Activated CD8-positive, alpha-beta memory T cell treated with anti-CD3 and anti-CD28 coated beads, Interleukin-2, amount 50 U/mL, for 4 hours (primary cell): ENCODE results near the gene GGN.
"Not testable (repeated sequence)": the region's sequence is repeated elsewhere in the genome, so short reads cannot be mapped to it uniquely, and the experiment has no call there.

Experiments used
- DNase-seq: peaks from one replicate; pipeline ENCODE4 v3.0.0-alpha.2; 2020

The GGN gene, protein sequence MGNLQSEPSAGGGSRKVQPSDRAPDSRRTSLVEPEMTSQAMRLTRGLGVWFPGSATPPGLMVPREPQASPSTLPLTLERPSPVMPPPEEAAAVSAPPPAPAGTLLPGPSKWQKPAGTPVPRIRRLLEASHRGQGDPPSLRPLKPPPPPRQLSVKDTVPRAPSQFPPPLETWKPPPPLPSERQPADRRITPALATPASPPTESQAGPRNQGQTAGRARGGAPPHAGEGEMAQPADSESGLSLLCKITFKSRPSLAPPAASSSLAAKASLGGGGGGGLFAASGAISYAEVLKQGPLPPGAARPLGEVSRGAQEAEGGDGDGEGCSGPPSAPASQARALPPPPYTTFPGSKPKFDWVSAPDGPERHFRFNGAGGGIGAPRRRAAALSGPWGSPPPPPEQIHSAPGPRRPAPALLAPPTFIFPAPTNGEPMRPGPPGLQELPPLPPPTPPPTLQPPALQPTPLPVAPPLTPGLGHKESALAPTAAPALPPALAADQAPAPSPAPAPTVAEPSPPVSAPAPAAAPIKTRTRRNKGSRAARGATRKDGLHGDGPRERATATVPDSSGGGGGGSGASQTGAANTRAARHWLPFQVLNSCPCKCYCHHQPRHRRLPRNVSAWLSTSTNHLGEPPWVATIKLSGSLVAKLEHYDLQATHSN

DNA sequence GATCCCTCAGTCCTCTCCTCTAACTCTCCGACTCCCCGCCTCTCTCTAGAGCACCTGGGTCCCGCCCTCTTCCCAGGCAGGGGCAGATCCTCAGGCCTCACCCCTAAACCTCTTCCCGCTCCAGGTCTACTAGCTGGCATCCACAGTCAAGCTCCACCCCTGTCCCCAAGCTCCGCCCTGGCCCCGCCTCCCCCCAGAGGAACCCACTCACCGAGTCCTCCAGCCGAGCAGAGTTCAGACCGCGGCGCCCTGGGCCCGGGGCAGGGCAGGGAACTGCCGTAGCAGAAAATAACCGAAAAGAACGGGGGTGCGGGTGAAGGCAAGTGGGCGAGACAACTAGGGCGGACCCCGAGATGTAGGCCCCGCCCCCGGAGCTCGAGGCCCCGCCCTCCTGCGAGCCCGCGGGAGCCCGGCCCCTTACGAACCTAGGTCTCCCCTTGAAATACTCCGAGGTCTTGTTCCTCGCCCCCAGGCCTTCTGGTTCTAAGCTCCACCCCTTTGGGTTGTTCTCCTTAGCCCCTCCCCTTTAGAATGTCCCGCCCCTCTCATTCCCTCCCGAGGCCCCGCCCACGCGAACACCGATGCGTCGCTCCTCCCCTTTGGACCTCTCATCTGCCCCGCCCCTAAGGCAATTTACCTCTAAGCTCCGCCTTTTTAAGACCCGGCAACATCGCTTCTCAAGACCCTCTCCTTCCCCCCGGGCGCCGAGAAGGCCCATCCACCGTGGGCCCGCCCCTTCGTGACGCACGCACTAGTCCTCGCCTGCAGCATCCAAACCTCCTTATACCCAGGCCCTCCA is at the start of gene GGN:
GGN (minus strand) TSS at position 485 of the 799 bp plus-strand sequence. CDS start 773 bp downstream, outside the sequence.
- DNase-seq = peak; percentile 72

DNA sequence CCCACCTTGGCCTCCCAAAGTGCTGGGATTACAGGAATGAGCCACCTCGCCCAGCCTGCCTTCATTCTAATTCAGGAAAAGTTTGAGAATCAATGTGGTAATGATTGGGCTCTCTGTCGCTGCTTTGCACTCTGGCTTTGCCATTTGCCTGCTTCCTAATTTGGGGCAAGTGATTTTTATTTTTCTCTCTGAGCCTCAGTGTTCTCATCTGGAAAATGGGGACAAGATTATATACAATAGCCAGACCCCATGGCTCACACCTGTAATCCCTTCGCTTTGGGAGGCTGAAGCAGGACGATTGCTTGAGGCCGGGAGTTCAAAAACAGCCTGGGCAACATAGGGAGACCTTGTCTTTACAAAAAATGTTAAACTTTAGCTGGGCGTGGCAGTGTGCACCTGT is 49.5 kb upstream of the GGN start:
- no peak for DNase-seq

DNA sequence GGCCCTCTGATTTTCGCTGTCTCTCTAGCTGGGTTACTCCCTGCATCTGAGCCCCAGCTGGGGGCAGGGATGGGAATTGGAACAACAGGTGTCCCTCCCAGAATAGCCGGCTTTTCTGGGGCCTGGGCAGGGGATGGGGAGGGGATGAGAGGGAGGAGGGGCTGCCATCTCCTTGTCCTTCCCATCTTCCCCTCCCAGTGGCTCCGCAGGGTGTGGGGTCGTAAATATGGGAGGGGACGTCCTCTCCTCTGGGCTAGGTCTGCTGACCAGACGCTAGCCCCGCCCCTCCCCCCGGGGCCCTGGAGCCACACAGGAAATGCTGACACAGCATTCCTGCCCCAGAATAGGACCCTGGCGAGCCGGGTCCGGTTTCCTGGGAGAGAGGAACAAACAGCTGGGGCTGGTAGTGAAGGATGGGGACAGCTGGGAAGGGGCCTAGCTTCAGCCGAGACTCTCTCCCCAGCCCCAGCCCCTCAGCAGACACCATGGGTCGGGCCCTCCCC is 46.8 kb upstream of the GGN start:
- no peak for DNase-seq

DNA sequence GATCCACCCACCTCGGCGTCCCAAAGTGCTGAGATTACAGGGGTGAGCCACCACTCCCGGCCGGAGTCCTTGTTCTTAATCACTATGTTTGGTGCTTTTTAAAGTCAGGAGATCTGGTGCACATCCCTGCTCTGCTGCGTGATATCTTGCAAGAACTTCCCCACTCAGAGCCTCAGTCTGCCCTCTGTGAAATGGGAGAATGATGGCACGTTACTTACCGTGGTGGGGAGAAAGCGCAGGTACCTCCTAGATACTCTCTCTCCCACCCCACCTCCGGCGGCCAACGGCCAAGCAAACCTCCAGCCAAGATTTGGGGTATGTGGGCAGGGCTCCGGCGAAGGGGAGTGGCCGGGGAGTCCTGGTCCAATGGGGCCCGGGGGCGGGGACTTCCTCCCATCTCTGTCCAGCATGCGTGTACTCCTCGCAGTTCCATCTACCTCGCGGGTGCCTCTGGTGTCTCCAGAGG is 45.5 kb upstream of the GGN start, which contains the start of gene RYR1:
RYR1 (plus strand) TSS at position 424 of the 466 bp plus-strand sequence. CDS start 139 bp downstream, outside the sequence.
- peak; percentile 37 for DNase-seq

DNA sequence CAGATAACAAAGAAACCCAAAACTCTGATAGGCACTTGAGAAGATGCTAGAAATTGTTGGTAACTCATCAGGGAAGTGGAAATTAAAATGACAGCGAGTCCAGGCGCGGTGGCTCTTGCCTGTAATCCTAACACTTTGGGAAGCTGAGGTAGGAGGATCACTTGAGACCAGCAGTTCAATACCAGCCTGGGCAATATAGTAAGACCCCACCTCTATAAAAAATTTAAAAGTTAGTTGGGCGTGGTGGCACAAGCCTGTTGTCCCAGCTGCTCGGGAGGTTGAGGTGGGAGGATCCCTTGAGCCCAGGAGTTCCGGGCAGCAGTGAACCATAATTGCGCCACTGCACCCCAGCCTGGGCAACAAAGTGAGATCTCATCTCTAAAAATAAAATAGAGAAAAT is 43.1 kb upstream of the GGN start:
- no peak for DNase-seq

DNA sequence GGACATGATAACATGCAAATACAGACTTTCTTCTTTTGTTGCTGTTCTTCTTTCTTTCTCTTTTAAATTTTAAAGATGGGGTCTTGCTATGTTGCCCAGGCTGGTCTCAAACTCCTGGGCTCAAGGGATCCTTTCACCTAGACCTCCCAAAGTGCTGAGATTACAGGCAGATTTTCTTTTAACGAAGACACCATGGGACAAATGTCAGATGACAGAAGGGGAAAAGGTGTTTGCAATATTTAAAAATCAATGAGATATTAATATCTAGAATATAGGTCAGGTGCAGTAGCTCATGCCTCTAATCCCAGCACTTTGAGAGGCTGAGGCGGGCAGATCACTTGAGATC is 42.0 kb upstream of the GGN start:
- DNase-seq = no peak

DNA sequence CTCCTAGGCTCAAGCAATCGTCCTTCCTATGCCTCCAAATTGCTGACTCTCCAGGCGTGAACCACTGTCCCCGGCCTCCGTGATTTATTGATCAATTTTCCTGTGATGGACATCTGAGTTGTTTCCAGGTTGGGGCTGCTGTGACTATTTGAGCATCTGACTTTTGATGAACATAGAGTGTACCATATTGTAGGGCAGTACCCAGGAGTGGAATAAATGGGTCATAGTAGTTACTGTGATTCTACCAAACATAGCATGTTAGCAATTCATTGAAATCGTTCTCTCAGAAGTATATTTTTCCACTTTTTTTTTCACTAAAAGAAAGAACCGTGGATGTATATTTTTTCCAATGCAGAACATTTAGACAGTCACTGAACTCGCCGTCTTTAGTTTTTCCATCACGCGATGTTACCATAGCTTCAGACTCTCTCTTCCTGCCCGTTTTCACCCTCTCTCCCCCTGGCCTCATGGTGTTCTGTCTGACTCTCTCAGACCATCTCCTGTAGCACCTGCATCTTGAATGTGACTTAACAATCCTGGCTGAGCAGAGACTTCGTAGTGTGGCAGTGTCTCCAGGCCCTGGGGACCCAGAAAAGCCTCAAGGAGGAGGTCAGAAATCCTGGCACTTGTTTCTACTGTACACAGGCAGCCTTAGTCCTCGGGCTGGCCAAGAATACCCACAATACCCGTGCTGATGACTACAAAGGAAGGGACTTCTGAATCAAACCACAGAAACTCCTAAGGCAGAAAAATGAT is 41.4 kb upstream of the GGN start:
- no peak for DNase-seq

DNA sequence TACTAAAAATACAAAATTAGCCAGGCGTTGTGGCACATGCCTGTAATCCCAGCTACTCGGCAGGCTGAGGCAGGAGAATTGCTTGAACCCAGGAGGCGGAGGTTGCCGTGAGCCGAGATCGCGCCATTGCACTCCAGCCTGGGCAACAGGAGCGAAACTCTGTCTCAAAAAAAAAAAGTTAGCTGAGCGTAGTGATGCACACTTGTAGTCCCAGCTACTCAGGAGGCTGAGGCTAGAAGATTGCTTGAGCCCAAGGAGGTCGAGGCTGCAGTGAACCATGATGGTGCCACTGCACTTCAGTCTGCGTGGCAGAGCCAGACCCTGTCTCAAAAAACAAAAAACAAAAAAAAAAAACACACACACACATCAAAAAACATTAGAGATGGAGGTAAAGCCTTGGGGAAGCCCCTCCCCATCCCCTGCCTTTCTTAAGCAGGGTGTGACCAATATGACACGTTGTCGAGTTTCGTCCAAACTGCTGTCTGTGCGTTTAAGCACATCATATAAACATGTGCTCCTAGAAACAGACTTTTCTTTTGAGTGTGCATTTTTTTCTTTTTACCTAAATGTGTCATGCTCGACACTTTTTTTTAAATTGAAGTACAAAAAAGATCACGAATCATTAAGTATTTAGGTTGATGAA is 39.3 kb upstream of the GGN start:
- DNase-seq = not testable (repeated sequence)

DNA sequence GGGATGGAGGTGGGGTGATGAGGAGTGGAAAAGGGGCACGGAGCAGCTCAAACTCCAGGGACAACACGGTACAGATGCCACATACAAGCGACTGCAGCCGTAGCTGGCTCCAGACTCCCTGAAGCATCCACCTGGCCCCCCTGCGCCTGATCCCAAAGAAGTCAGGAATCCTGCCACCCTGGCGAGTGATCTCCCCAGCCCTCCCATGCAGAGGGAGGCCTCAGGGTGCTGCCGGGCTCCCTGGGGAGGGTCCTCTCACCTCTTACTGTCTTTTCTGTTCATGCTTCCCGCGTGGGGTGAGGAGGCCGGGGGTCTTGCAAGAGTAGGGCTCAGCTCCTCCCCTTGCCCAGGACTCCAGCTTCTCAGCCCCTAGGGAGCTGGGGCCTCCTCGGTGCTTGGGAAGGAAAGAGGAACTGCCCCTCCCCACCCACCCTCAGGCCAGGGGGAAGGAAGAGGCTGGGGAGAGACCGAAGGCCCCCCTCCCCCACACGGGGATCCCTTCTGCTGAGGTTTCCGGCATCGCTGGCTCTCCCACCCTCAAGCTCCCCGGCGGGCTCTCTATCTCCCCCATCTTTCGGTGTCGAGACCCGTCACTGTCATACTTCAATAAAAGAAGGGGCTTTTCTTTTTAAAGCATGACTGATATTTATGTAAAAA is 38.1 kb upstream of the GGN start, which contains the start of gene RASGRP4:
RASGRP4 (minus strand) TSS at position 410 of the 657 bp plus-strand sequence; CDS start at position 282, 128 bp downstream.
- no peak for DNase-seq

DNA sequence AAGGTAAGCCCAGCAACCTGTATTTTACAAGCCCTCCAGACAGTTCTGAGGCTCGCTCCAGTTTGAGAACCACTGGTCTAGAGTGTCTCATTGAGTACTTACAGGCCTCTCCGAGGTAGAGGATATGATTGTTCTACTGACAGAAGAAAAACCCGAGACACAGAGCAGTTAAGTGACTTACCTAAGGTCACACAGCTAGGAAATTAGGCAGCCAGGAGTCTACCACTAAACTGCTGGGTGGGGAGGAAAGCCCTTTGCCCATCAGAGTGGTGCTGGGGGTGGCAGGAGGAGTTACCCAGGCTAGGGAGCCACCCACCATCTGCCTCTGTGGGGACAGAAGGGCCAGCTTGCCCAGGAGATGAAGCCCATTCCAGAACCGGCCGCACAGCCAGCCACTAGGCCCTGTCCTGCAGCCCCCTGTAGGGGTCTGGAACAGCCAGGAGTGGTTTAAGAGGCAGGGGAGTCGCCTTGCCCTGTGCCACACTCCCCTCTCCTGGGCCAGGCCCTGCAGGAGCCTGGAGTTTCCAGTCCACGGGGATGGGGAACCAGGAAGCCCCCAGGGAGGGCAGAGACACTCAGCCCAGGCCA is 37.5 kb upstream of the GGN start:
- DNase-seq = no peak

DNA sequence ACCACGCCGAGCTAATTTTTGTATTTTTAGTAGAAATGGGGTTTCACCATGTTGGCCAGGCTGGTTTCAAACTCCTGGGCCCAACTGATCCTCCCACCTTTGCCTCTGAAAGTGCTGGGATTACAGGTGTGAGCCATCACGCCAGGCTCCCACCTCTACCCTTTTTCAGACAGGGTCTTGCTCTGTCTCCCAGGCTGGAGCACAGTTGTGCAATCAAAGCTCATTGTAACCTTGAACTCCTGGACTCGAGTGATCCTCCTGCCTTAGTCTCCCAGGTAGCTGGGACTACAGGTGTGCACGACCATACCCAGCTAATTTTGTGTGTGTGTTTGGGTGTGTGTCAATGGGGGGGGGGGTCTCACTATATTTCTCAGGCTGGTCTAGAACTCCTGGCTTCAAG is 36.4 kb upstream of the GGN start:
- DNase-seq = no peak

DNA sequence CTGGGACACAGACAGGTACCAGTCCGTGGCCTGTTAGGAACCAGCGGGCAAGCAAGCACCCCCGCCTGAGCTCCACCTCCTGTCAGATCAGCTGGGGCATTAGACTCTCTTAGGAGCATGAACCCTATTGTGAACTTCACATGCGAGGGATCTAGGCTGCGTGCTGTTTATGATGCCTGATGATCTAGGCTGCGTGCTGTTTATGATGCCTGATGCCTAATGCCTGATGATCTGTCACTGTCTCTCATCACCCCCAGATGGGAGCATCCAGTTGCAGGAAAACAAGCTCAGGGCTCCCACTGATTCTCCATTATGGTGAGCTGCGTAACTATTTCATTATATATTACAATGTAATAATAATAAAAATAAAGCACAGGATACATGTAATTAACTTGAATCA is 34.6 kb upstream of the GGN start:
- no peak for DNase-seq

DNA sequence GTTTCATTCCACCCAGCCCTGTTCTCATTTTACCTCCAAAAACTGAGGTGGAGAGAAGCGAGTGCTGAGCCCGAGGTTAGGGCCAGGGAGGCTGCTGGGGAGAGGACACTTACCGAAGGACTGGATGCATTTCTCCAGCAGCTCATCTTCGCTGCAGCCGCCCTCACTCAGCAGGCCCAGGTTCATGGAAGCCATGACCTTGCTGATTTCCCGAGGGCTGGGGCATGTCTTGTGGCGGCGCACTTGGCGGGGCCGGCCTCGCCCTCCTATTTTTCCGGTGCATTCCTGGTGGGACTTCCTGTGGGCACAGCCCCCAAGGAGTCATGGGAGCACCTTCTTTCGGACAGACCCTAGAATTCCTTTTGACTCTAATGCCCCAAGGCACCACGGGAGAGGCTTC is 34.0 kb upstream of the GGN start:
- no peak for DNase-seq

DNA sequence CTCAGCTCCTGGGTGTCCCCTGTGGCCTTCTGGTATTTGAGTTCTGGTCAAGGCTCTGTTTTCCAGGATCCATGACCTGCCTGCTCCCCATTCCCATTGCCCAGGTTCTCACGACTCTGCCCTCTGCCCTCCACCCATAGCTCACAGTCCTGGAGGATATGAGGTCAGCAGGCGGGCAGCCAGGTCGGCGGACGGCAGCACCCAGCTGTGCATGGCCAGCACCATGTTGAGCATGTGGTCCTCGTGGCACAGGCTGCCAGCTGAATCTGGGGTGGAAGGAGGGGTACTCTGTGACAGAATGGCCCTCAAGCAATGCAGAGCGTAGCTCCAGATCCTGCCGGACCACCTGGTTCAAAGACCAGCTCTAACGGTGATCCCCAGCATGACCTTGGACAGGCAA is 33.1 kb upstream of the GGN start:
- DNase-seq = no peak

DNA sequence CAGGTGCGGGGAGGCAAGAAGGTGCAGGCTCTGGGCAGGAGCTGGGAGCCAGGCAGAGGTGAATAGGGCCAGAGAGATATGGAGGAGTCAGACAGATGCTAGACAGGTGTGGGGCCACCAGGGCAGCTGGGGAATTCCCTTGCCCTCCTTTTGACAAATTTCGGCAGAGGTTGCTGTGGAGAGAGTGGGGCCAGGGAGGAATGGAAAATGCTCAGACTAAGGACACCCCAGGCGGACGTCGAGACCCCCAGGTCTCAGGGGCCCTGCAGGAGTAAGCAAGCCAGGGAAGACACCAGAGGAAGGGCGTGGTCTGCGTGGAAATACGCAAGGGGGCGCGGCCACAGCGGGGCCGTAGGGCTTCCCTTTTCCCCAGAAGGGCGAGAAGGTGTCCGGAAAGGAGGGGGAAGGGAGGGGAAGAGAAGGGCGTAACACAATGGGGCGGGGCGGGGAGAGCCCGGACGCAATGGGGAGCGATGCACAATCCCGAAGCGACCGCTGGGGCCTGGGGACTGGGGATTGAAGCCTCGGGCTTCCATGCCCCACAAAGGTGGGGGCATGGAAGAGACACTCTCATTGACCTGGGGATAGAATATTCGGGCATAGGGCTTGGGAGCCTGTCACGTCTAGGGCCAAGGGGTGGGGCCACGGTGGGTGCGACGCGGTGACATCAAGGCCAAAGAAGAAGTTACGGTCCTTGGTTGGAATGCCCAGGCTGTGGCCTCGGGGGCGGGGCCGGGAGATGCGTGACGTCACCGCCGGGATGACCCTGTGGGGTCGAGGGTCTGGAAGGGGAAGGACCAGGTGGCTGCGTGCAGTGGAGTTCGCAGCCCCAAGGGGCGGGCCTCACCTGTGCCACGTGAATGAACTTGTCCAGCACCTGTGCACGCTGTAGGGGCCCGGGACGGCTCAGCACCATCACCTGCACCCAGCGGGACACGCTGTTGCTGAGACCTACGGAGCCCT is 30.0 kb upstream of the GGN start:
- DNase-seq = peak; percentile 50

DNA sequence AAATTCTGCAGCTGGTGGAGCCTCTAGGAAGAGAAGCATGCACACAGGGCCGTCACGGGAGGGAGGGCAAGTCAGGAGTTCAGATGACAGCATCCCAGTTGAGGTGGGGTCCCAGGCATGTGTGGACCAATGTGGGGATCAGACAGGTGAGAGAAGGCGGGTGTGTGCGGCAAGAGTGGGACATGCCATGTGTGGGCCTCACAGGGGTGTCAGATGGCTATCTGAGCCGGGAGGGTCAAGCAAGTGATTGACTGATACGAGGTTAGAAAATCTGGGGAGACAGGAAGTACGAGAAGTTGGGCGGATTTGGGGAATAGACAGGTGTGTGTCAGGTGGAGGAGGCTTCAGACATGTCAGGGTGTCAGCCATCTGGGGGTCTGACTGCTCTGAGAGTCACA is 29.3 kb upstream of the GGN start:
- no peak for DNase-seq

DNA sequence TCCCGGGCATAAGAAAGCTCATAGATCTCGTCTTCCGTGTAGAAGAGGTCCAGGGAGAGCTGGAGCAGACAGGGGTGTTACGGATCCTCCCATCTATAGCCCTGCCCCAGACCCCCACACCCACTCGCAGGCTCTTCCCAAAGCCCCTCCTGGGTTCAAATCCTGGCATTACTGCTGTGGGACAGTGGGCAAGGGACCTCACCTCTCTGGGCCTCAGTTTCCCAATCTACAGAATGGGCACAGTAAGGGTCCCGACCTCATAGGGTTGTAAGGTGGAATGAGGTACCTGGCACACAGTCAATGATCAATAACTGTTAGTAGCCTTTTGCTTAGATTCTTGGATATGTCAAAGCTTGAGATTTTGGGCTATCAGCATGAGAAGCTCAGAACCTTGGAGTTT is 25.6 kb upstream of the GGN start:
- no peak for DNase-seq

DNA sequence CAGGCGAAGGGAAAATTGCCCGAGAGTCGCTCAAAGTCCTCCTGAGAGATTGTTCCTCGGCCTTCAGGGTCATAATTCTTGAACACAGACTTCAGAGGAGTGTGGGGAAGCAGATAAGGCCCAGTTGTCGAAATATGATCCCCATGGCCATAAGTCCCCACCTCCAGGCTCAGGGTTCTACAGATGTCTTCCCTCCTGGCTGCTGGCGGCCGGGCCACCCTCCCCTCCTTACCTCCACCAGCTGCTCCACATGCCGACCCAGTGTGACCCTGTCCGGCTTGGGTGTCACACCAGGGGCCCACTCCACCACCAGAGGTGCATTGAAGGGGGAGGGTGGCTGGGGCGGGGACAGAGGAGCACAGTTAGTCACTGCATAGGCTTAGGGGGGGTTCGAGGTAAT is 25.1 kb upstream of the GGN start:
- DNase-seq = no peak

DNA sequence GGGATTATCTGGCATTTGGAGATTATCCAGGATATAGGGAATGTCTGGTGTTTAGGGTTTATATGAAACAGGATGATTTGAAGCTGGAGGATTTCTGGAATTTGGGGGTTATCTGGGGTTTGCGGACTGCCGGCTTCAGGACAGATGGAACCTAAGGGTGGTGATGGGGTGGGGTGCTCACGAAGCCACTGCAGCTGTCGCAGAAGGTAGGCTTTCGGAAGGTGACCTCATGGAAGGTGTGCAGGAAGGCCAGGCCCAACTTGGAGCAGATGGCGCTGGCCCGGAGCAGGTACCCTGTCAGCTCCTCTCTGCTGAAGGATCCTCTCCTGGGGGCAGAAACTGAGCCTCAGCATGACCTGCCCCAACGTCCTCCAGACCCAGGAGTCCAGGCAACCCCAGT is 24.7 kb upstream of the GGN start:
- no peak for DNase-seq

DNA sequence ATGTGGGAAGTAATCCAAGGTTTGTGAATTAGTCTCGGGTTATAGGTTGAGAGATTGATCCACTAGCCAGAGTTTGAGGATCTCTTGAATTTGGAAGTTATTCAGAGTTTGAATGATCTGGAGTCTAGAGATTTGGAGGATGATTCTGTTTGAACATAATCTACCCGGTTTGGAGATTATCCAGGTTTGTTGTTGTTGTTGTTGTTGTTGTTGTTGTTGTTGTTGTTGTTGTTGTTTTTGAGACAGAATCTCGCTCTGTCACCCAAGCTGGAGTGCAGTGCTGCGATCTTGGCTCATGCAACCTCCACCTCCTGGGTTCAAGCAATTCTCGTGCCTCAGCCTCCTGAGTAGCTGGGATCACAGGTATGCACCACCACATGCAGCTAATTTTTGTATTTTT is 24.1 kb upstream of the GGN start:
- not testable (repeated sequence) for DNase-seq
